Stomach (tissue), 4 donors: ENCODE results near the gene KANTR.

ENCODE experiments used
- EP300 ChIP-seq: sonication (generic); formaldehyde crosslinking; IDR thresholded peaks from one replicate; pipeline ENCODE4 v1.6.1; 2017; ENCODE audit warnings: antibody characterized with exemption
- POLR2A ChIP-seq, 4 donors: fragments of 450-650 bp; IDR thresholded peaks; one replicate each; pipeline ENCODE4 v1.6.1; 2016; ENCODE audit warnings: antibody characterized with exemption in 4 of 4, control low read depth in 2 of 4, mild to moderate bottlenecking in 1 of 4, moderate library complexity in 1 of 4
- TF ChIP-seq, protein P1 (sequence below), 7 experiments: fragments of 450-650 bp in 4 of 7; fragments of 200-600 bp in 3 of 7; sonication (generic) in 3 of 7; IDR thresholded peaks; one replicate each; pipeline ENCODE4 v1.5.1; 2016 to 2019; ENCODE audit warnings: antibody characterized with exemption in 7 of 7, control low read depth in 2 of 7, mild to moderate bottlenecking in 1 of 7

DNA sequence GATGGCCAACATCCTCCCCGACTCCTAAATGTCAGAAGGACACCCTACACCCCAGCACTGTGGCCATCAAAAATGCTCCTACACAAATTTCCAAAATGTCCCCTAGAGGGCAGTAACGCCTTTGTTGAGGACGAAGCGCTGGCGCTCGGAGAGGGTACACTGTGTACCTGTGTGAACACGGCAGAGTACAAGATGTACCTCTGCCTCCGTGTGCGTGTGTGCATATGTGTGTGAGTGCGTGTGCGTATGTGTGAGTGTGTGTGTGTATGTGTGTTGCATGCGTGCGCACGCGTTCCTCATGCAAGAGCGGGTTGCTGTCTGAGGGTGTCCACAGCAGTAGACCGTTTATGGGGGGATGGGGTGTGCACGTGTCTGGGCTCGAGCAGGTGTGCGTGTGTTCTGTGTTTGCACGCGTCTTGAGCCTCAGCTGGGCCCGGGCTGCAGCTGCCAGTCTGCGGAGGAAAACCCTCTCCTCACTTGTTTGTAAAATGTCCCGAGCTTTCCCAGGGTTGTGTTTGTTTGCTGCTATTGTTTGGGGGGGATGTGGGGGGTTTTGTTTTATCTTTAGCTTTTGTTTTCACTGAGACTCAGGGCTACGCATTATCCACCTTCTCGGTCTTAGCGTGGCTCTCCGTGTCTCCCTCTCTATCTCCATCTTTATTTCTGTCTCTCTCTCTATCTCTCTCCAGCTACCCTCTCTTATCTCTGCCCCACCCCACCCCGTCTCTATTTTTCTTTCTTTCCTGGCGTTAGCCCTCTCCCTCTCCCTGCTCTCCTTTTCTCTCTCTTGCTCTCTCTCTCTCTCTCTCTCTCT lies 22.1 kb upstream of the KANTR start:
- TF ChIP-seq, protein P1, sequence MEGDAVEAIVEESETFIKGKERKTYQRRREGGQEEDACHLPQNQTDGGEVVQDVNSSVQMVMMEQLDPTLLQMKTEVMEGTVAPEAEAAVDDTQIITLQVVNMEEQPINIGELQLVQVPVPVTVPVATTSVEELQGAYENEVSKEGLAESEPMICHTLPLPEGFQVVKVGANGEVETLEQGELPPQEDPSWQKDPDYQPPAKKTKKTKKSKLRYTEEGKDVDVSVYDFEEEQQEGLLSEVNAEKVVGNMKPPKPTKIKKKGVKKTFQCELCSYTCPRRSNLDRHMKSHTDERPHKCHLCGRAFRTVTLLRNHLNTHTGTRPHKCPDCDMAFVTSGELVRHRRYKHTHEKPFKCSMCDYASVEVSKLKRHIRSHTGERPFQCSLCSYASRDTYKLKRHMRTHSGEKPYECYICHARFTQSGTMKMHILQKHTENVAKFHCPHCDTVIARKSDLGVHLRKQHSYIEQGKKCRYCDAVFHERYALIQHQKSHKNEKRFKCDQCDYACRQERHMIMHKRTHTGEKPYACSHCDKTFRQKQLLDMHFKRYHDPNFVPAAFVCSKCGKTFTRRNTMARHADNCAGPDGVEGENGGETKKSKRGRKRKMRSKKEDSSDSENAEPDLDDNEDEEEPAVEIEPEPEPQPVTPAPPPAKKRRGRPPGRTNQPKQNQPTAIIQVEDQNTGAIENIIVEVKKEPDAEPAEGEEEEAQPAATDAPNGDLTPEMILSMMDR (IDR thresholded peaks at IDR 0.05), result peak in 5 of 7 experiments; percentile 50 to 86 (median 52)
- TF ChIP-seq POLR2A (IDR thresholded peaks at IDR 0.05) (no peak), EP300 (peak; percentile 99)
